Gastrocnemius medialis (tissue), 4 donors: Measurements from ENCODE around the gene GAB2.

Experiments used
- POLR2A ChIP-seq, 2 donors: fragments of 450-650 bp; IDR thresholded peaks; one replicate each; pipeline ENCODE4 v1.6.1; 2017; ENCODE audit warnings: antibody characterized with exemption in 2 of 2, mild to moderate bottlenecking in 2 of 2, moderate library complexity in 2 of 2
- TF ChIP-seq, protein P1 (sequence below), 5 experiments: fragments of 450-650 bp in 3 of 5; fragments of 200-600 bp in 2 of 5; sonication (generic) in 2 of 5; IDR thresholded peaks in 4 of 5; conservative IDR thresholded peaks in 1 of 5; 1 replicate in 4 of 5; 2 replicates in 1 of 5; pipeline ENCODE4 v1.5.1; 2016 to 2019; ENCODE audit warnings: antibody characterized with exemption in 5 of 5, mild to moderate bottlenecking in 3 of 5, moderate library complexity in 3 of 5

- TF ChIP-seq, protein P1, sequence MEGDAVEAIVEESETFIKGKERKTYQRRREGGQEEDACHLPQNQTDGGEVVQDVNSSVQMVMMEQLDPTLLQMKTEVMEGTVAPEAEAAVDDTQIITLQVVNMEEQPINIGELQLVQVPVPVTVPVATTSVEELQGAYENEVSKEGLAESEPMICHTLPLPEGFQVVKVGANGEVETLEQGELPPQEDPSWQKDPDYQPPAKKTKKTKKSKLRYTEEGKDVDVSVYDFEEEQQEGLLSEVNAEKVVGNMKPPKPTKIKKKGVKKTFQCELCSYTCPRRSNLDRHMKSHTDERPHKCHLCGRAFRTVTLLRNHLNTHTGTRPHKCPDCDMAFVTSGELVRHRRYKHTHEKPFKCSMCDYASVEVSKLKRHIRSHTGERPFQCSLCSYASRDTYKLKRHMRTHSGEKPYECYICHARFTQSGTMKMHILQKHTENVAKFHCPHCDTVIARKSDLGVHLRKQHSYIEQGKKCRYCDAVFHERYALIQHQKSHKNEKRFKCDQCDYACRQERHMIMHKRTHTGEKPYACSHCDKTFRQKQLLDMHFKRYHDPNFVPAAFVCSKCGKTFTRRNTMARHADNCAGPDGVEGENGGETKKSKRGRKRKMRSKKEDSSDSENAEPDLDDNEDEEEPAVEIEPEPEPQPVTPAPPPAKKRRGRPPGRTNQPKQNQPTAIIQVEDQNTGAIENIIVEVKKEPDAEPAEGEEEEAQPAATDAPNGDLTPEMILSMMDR (IDR thresholded peaks at IDR 0.05 in 4 of 5, conservative IDR thresholded peaks at IDR 0.05 in 1 of 5) = no peak
- TF ChIP-seq POLR2A (IDR thresholded peaks at IDR 0.05) = no peak
Observed at GRCh38 chr11:78244080-78244479, 173.5 kb downstream of the GAB2 start.
